ENCODE measurements around the gene TDRD15. TPM values are rescaled to one million over a fixed set of nuclear protein-coding genes. Genes with fewer than 3 reads are reported as not detected.

TDRD15 gene
- total and polyA plus RNA-seq, 2 experiments from 2014 or later = 0.07 TPM; not detected in 1

GRCh38 chr2:21161832-21162614 lies 38.3 kb downstream of the TDRD15 start:
- Histone ChIP-seq H3K27me3 (ENCODE audit: insufficient read depth) (no peaks in the 10 kb centered on the region), H4K20me1 (replicated peaks; ENCODE audit: insufficient read depth) (no peaks in the 10 kb centered on the region), H2AFZ (no peak overlapping the region), H3K4me2 (no peak overlapping the region), H3K4me3 (no peak overlapping the region), H3K79me2 (replicated peaks; ENCODE audit: insufficient read depth) (no peaks in the 10 kb centered on the region), H3K27ac (ENCODE audit: low read depth) (no peak overlapping the region), H3K4me1 (ENCODE audit: insufficient read depth) (no peaks in the 10 kb centered on the region), H3F3A (replicated peaks; ENCODE audit: low read depth) (no peaks in the 10 kb centered on the region), H3K36me3 (ENCODE audit: insufficient read depth) (no peaks in the 10 kb centered on the region; the same call in 1 of the 2 replicates), H3K9me2 (ENCODE audit: insufficient read depth) (no peaks in the 10 kb centered on the region)
- DNase-seq (ENCODE audit: low spot score) (no peak), ATAC-seq (no peak)
- H3K4me3 Mint-ChIP-seq = no peak overlapping the region
- no peak overlapping the region for H3K27ac Mint-ChIP-seq
- no peaks in the 10 kb centered on the region for H3K36me3 Mint-ChIP-seq (ENCODE audit: low read depth)
- H3K4me1 Mint-ChIP-seq = no peaks in the 10 kb centered on the region; the same call in 2 of the 3 replicates
- TF ChIP-seq, protein P1, sequence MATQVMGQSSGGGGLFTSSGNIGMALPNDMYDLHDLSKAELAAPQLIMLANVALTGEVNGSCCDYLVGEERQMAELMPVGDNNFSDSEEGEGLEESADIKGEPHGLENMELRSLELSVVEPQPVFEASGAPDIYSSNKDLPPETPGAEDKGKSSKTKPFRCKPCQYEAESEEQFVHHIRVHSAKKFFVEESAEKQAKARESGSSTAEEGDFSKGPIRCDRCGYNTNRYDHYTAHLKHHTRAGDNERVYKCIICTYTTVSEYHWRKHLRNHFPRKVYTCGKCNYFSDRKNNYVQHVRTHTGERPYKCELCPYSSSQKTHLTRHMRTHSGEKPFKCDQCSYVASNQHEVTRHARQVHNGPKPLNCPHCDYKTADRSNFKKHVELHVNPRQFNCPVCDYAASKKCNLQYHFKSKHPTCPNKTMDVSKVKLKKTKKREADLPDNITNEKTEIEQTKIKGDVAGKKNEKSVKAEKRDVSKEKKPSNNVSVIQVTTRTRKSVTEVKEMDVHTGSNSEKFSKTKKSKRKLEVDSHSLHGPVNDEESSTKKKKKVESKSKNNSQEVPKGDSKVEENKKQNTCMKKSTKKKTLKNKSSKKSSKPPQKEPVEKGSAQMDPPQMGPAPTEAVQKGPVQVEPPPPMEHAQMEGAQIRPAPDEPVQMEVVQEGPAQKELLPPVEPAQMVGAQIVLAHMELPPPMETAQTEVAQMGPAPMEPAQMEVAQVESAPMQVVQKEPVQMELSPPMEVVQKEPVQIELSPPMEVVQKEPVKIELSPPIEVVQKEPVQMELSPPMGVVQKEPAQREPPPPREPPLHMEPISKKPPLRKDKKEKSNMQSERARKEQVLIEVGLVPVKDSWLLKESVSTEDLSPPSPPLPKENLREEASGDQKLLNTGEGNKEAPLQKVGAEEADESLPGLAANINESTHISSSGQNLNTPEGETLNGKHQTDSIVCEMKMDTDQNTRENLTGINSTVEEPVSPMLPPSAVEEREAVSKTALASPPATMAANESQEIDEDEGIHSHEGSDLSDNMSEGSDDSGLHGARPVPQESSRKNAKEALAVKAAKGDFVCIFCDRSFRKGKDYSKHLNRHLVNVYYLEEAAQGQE (IDR thresholded peaks at IDR 0.05; ENCODE audit: unreplicated experiment) = no peak
- TF ChIP-seq EZH2phosphoT487 (IDR thresholded peaks at IDR 0.05; ENCODE audit: unreplicated experiment) (no peak), ZNF114 (CRISPR knock-in tag; IDR thresholded peaks at IDR 0.05) (no peak), STAT1 (IDR thresholded peaks at IDR 0.05; ENCODE audit: unreplicated experiment) (no peak), ZNF331 (CRISPR knock-in tag; IDR thresholded peaks at IDR 0.05; ENCODE audit: low read depth) (no peak), JUNB (IDR thresholded peaks at IDR 0.05; ENCODE audit: unreplicated experiment) (no peak), NANOG (IDR thresholded peaks at IDR 0.05; ENCODE audit: borderline replicate concordance) (no peak), EZH2 (IDR thresholded peaks at IDR 0.05; ENCODE audit: low read depth, unreplicated experiment) (no peak), CREB1 (CRISPR knock-in tag; IDR thresholded peaks at IDR 0.05; ENCODE audit: low read depth) (no peak), CTCF (conservative IDR thresholded peaks at IDR 0.05; ENCODE audit: low read depth in 2 of 2) (no peak), POLR2AphosphoS5 (IDR thresholded peaks at IDR 0.05; ENCODE audit: low read depth) (no peak), ETS1 (IDR thresholded peaks at IDR 0.05) (no peak)
- TF ChIP-seq, protein P2, sequence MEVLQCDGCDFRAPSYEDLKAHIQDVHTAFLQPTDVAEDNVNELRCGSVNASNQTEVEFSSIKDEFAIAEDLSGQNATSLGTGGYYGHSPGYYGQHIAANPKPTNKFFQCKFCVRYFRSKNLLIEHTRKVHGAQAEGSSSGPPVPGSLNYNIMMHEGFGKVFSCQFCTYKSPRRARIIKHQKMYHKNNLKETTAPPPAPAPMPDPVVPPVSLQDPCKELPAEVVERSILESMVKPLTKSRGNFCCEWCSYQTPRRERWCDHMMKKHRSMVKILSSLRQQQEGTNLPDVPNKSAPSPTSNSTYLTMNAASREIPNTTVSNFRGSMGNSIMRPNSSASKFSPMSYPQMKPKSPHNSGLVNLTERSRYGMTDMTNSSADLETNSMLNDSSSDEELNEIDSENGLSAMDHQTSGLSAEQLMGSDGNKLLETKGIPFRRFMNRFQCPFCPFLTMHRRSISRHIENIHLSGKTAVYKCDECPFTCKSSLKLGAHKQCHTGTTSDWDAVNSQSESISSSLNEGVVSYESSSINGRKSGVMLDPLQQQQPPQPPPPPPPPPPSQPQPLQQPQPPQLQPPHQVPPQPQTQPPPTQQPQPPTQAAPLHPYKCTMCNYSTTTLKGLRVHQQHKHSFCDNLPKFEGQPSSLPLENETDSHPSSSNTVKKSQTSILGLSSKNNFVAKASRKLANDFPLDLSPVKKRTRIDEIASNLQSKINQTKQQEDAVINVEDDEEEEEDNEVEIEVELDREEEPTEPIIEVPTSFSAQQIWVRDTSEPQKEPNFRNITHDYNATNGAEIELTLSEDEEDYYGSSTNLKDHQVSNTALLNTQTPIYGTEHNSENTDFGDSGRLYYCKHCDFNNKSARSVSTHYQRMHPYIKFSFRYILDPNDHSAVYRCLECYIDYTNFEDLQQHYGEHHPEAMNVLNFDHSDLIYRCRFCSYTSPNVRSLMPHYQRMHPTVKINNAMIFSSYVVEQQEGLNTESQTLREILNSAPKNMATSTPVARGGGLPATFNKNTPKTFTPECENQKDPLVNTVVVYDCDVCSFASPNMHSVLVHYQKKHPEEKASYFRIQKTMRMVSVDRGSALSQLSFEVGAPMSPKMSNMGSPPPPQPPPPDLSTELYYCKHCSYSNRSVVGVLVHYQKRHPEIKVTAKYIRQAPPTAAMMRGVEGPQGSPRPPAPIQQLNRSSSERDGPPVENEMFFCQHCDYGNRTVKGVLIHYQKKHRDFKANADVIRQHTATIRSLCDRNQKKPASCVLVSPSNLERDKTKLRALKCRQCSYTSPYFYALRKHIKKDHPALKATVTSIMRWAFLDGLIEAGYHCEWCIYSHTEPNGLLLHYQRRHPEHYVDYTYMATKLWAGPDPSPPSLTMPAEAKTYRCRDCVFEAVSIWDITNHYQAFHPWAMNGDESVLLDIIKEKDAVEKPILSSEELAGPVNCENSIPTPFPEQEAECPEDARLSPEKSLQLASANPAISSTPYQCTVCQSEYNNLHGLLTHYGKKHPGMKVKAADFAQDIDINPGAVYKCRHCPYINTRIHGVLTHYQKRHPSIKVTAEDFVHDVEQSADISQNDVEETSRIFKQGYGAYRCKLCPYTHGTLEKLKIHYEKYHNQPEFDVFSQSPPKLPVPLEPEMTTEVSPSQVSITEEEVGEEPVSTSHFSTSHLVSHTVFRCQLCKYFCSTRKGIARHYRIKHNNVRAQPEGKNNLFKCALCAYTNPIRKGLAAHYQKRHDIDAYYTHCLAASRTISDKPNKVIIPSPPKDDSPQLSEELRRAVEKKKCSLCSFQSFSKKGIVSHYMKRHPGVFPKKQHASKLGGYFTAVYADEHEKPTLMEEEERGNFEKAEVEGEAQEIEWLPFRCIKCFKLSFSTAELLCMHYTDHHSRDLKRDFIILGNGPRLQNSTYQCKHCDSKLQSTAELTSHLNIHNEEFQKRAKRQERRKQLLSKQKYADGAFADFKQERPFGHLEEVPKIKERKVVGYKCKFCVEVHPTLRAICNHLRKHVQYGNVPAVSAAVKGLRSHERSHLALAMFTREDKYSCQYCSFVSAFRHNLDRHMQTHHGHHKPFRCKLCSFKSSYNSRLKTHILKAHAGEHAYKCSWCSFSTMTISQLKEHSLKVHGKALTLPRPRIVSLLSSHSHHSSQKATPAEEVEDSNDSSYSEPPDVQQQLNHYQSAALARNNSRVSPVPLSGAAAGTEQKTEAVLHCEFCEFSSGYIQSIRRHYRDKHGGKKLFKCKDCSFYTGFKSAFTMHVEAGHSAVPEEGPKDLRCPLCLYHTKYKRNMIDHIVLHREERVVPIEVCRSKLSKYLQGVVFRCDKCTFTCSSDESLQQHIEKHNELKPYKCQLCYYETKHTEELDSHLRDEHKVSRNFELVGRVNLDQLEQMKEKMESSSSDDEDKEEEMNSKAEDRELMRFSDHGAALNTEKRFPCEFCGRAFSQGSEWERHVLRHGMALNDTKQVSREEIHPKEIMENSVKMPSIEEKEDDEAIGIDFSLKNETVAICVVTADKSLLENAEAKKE (CRISPR knock-in tag; IDR thresholded peaks at IDR 0.05) = no peak
- H3K9me3 Mint-ChIP-seq = peaks cover 9% of the 10 kb centered on the region
- peaks cover 2% of the 10 kb centered on the region for H3K27me3 Mint-ChIP-seq (ENCODE audit: insufficient read depth, low read depth, poor library complexity)
